ENCODE results near the gene MECP2.
"Not testable (repeated sequence)": the region's sequence is repeated elsewhere in the genome, so short reads cannot be mapped to it uniquely, and the experiment has no call there.

MECP2 gene

DNA sequence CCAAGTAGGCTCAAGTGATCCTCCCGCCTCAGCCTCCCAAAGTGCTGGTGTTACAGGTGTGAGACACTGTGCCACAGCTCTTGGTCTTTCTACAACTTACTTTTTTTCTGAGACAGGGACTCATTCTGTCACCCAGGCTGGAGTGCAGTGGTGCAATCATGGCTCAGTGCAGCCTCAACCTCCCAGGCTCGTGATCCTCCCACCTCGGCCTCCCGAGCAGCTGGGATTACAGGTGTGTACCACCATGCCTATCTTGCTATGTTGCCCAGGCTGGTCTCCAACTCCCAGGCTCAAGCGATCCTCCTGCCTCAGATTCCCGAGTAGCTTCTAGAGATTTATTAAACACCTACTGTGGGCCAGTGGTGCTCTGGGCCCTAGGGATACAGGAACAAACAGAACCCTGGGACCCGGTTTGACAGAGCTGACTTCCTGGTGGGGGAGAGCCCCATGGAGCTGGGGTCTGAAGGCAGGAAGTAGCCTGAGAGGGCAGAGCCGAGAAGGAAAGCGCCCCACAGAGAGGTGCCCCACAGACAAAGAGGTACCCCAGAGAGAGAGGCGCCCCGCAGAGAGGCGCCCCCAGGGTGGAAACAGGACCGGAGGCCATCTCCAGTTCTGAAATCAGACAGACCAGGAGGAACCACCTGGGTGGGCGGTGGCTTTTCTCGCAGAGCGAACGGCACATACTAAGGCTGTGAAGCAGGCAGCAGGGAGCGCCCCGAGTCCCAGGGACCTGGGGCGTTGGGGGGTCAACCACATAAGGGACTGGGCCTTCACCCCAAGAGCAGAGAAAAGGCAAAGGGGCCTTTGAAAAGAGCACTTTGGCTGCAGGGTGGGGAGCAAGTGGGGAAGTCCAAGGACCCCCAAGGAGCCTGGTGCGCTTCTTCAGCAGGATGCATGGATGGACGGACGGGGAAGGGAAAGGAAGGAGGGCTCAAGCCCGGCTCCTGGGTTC lies 82.8 kb downstream of the MECP2 start:
- no peak for DNase-seq

DNA sequence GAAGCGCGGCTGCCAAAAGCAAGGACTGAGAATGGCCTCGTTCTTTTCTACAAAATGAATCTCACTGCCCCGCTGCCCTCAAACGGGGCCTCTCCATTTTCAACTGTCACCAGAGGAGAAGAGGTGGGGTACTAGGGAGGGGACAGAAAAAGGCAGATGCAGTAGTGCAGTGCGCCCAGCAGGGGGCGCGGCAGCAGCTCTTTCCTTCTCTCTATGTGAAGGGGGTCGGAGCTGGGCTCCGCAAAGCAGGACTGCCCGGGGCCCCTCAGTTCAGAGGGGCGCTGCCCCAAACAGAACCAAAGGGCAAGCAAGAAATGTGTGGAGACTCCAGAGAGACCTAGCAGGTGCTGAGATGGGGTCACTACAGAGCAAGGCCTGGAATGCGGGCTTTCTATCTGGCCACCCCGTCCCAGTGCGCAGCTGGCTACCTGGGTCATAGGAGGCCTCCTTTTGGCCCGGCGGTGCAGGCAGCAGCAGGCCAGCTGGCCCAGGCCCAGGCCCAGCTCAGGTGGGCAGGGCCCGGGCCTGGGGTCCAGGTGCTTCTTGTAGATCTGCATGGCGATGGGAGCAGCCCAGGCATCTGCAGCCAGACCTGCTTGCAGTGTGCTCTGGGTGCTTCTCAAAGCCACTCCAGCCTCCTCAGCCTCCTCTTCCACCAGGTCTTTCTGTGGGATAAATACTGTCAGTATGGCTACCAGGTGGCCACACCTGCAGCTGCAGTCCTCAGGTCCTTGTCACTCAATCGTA lies 83.7 kb downstream of the MECP2 start:
- peak in 1 of 2 experiments; percentile 26 for DNase-seq

DNA sequence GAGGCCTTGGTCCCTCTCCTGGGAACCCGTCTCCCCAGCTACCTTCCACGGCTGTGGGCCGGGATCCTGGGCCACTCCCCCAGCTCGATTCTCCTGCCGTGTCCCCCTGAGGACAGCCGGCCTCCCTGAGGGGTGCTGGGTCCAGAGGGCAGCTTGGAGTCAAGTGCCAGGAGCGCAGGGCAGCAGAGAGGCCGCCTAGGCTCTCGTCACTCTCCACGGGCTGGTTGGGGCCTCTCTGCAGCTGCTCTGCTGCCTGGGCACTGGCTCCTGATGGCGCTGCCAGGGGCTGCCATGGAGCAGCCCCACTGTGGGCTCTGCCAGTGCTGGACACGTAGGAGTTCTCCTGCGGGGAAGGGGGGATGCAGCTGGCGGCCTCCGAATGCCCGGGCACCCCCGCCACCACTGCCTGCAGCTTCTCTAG lies 84.5 kb downstream of the MECP2 start:
- DNase-seq: no peak

DNA sequence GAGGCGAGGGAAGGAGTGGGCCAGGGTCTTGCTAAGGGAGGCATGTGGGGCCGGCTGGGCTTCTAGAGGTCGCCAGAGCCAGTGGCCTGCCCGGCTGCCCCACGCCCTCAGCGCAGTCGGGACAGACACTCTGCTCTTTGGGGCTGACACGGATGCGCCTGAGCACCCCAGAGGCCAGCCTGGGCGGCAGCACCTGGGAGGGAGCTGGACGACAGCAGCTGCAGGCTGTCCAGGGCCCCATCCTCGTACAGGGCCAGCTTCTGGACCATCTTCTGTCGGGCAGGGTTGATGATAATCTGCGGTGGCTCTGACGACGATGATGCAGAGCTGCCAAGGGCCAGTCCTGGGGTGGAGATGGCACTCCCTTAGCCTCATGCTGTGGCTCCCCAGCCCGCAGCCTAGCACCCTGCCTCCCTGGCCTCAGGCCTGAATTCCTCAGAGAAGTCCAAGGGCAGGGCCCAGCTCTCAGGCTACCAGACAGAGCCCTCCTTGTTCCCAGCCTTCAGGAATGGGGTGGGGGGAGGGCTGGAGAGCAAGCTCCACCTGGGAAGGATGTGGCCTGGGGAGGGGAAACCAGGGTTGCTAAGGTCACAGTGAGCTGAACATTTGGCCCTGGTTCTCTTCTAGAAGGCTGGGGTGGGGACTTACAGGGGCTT lies 85.1 kb downstream of the MECP2 start:
- DNase-seq: no peak

DNA sequence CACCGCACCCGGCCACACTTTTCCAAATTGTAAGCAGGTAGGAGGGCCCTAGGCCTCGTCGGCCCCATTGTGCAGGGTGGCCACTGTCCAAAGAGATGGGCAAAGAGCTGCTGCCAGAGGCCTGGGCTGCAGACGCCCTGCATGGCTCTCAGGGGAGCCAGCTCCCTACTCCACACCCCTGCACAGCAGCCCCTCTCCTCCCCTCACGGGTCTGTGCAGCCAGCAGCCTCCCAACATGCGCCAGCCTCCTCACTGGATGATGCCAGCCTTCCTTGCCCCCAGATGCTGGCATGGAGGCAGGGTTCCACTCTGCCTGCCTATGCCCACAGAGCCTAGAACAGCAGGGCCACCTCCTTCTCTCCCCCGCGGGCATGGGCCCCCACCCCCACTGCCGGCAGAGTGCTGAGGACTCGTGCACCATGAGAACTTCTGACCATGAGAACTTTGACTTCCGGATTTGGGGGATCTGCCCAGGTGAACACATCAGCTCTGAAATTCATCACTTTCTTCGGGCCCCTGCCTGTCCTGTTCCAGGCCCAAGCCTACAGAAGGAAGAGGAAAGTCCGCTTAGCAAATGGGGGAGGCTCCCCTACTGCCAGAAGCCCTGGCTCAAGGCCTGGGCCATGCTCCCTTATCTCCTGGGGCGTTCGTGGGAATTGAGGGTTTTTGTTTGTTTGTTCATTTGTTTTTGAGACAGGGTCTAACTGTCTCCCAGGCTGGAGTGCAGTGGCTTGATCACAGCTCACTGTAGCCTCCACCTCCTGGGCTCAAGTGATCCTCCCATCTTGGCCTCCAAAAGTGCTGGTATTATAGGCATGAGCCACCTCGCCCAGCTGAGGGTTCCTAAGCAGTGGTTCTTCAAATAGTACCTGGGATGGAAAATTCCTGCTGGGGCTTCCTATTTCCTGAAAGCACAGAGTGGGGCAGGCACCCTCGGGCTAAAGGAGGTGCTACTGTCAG lies 85.9 kb downstream of the MECP2 start:
- DNase-seq: no peak

DNA sequence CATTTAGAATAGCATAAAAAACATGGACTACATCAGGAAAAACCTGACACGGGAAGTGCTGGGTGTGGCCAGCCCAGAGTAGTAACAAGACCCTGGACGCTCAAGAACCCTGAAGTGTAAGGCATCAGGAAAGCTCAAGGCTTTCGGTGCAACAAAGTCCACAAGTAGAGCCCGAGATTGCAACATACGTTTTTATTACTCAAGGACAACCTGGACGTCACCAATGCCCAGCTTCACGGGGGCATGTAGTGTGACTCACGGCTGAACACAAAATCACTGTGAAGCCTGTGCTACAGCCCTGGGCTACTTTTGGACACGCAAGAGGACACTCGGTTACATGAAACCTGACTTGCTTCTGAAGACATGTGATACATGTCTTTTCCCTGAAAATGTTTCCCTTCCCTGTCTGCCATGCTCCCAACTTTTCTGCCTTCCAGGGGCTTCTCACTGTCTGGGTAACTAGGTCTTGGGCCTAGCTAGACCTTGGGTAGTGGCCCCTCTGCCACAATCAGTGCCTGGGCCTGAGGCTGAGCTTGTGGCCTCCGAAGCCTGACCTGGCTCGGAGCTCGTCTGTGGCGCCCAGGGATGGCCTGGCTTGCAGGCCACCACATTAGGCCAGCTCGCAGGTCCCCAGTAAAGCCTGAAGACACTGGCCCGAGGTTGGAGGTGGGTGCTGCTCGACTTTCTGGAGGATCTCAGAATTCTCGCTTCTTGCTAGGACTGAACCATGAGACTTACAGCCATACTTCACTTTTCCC lies 87.0 kb downstream of the MECP2 start:
- DNase-seq: no peak

DNA sequence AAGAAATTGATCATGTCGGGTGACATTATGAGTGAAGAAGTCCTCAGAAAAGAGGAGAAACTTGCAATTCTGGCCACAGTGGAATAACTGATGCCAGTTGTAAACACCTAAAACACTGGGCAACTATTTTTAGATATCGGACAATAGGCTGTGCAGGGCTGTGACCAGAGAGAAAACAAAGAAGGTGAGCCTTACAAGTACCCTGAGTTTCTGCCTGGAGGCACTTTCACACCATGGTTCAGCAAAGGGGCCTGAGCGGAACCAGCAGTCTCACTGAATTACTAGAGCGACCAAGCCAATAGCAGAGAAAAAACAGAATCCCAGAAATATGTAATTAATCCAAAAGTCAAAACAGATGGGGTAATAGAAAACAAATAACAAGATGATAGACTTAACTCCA lies 89.0 kb downstream of the MECP2 start:
- no peak for DNase-seq

DNA sequence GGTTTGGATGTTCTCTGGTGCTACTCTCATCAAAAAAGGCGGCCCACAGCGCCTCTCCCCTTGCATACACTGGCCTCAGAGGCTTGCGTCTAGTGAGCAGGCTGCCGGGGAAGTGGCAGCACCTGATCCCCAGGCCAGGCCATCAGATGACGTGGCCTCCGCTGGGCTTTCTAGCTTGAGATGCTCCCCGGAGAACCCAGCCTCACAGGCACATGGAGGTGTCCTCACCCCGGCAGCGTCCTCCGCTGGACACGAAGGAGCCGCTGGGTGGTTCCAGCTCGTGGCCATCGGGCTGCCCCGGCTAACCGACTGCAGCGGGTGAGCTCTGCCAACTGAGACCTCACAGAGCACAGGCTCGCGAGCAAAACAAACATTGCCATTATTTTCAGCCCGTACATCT lies 90.6 kb downstream of the MECP2 start:
- DNase-seq: no peak

DNA sequence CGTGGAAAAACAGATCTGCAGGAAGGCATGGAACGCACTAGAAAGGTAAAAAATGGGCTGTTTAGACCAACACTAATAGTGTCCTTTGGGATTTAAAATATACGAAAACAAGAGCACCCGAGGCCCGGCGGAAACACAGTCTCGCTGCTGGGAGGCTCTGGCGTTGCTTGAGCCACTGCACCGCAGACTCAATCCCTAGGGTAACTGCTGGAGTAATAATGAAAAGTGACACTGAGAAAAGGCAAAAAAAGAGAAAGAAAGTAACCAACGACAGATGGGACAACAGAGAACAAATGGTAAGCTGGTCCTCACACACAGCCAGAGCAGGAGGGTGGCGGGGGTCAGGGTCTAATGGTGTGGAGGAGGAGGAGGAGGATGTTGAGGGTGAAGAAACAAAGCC lies 93.2 kb downstream of the MECP2 start:
- no peak for DNase-seq

DNA sequence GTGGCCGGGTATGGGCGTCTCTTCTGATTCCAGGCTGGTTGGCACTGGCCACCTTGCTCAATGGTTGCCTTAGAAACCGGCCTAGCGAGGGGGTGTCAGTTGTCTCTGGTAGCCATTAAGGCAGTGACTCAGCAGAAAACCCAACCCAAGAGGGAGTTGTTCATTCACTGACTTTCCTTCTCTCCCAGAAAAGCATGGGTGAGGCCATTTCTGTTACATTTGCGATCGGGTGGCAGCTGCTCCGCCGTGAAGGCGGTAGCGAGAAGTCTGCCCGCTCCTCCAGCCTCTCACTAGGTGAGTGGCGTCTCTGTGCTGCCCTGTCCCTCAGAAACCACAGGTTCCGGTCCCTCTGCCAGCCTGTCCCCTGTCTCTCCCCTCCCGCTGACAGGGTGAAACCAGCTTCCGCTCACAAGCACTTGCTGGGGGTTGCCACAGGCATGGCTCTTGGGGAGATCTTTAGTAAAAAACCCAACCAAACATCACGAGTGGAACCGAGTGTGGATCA lies 95.2 kb downstream of the MECP2 start:
- peak in 1 of 2 experiments; percentile 3 for DNase-seq

DNA sequence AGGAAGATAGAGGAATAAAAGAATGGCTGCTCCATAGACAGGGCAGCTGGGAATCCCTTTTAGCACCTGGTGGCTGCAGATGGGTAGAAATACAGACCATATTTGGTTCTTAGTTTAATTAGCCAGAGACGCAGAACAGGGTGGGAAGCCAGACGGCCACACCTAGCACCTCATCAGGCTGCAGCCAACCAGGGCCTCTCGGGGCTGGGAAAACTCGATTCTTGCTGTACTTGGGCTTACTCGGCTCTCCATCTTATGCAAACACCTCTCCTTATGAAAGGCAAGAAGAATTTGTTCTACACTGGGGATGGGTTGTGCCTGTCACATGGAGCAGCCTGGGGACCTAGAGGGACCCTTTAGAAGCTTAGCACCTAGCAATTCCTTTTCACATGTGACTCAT lies 97.5 kb downstream of the MECP2 start:
- DNase-seq: no peak

DNA sequence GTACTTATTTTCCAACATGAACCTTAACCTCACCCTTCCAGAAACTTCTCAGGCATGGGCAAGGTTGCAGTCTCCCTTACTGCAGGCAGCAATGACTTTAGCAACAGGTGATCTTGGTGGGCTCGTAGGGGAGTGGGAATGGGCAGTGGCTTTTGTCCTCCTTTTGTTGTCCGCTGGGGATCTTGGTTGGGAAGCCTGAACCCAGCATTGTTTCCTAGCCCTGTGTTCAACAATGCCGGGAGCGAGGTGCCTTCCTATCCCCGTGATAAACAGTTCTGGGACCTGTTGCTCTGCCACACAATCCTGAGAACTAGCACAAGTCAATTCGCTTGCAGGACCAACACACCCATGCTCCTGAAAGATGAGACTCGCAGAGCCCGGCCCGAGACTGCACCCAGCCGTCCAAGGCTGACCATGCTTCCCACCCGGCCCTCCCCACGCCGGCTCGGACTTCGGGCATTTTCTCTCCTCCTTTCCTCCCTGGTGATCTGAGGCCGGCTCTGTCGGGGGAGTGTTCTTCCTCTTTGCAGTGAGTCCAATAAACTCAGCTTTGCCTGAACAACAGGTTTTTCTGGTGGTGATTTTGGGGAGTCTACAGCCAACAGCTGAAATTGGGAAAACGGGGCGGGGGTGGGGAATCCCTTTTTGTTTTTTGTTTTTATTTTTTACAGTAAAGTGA lies 98.0 kb downstream of the MECP2 start:
- no peak for DNase-seq

DNA sequence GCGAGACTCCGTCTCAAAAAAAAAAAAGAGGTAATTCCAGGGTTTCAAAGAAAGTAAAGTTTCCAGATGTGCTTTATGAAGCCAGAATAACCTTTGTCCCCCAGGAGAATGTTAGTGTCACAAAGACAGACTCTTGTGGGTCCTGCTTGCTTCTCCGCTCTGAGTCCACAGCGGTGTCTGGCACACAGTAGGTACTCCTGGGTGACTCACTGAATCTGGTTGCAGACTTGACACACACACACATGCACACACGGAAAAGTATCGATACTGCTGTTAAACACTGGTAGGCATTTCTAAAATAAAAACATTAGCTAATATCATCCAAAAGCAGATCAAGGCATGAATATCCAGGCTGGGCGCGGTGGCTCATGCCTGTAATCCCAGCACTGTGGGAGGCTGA lies 102.0 kb downstream of the MECP2 start:
- no peak for DNase-seq

DNA sequence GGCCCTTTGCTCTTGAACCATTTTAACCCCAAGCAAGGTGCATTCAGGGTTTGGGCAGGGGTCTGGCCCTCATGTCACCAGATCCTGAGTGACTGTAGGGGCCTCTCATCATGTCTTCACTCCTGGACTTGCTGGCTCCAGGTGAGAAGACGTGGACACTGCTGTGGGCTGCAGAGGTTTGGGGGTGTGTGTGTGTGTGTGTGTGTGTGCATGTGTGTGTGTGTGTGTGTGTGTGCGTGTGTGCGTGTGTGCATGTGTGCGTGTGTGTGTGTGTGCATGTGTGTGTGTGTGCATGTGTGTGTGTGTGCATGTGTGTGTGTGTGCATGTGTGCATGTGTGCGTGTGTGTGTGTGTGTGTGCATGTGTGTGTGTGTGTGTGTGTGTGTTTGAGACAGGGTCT lies 103.1 kb downstream of the MECP2 start:
- DNase-seq: not testable (repeated sequence)

DNA sequence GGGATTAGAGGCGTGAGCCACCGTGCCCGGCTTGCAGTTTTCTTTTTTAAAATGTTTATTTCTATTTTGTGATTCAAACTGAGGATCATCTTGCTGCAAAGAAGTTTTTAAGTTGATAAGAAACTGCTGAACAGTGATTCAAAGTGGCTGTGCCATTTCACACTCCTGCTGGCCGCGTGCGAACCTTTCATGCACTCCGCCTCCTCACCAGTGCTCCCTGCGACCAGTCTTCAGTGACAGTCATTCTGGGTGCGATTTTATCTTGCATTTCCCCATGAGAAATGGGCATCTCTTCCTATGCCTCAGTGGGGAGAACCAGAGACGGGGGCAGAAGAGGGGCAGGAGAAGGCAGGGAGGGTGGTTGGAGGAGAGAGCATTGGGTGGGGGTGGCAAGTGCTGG lies 103.5 kb downstream of the MECP2 start:
- DNase-seq: no peak

DNA sequence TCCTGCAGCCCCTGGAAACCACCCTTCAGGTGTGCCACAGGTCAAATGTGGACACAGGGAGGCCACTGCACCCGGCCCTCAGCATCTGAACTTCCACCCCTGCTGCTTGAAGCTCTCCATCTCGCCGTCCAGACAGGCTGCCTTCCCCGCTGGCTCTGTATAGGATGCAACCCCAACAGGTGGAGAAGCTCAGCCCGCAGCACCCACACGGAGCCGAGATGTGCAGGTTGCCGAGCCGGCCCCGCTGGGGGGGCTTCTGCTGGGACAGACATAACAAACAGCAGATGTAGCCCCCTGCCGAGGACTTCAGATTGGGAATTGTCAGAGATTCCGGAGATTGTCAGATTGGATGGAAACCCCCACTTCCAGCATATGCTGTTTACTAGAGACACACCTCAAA lies 104.4 kb downstream of the MECP2 start:
- DNase-seq: no peak

DNA sequence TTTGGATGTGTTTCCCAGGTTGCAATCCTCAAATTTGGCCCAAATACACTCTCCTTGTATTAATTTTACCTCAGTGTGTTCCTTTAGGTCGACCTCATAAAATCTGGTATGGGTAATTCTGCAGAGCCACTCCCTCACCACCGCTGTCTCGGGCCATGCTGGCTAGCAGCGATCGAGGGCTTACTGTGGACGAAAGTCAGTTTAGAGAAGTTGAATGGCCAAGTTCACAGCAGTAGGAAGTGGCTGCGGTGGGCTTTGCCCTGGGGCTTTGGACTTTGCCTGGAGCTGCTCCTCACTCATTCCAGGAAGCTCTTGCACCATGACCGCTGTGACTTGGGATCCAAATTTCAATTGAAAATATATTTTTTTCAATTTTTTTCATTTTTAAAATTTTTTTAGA lies 105.3 kb downstream of the MECP2 start:
- no peak for DNase-seq

DNA sequence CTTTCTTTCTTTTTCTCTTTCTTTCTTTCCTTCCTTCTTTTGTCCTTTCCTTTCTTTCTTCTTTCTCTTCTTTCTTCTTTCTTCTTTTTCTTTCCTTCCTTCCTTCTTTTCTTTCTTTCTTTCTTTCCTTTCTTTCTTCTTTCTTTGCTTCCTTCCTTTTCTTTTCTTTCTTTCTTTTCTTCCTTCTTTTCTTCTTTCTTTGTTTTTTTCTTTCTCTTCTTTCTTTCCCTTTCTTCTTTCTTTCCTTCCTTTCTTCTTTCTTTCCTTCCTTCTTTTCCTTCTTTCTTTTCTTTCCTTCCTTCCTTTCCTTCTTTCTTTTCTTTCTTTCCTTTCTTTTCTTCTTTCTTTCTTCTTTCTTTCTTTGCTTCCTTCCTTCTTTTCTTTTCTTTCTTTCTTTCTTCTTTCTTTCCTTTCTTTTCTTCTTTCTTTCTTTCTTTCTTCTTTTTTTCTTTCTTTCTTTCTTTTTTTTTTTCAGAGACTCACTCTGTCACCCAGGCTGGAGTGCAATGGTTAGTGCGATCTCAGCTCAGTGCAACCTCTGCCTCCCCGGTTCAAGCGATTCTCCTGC lies 106.4 kb downstream of the MECP2 start:
- DNase-seq: no peak

DNA sequence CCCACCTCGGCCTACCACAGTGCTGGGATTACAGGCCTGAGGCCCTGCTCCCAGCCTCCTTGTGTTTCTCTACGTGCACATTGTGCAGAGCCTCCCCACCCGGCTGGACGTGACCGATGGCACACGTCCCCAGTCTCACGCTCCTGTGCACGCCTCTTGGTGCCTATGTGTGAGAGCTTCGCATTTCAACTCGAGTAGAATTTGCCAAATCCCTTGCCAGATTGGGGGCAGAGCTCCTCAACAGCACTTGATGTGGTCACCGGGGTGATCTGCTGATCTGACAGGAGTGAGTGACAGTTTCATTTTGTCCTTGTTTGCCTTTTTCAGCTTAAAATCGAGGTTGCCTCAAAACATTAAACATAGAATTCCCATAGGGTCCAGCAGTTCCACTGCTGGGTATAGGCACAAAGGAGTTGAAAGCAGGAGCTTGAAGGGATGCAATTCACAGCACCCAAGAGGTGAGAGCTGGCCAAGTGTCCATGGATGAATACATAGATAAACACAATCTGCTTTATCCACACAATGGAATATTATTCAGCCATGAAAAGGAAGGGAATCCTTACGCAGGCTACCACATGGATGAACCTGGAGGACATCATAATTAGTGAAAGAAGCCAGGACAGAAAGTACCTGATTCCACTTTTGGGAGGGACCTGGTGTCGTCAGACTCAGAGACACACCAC lies 107.4 kb downstream of the MECP2 start:
- no peak for DNase-seq

DNA sequence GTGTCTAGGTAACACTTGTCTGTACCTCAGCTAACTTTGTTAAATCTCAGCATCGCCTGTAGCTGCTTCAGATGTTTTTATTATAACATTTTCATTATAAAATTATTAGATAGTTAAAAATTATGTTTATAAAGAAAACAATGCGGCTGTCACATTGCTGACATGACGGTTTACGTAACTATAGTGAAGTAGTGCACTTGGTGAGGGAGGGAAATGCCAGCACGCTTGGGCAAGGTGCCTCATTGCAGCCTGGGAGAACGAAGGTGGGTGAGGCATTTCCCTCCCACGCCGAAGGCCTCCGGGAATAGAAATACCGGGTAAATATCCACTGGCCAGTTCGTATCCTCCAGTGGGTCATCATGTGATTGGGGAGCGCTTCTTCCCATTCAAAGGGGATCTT lies 109.0 kb downstream of the MECP2 start:
- DNase-seq: no peak

Data from NCI-H446 (cell line).